Dendritic cell treated with granulocyte-macrophage colony-stimulating factor and Interleukin-4, amounts not matched to agents 40 ng/mL and 50 ng/mL, for 4 days (primary cell): Measurements from ENCODE around the gene DGCR6L.
"Not testable (repeated sequence)": the region's sequence is repeated elsewhere in the genome, so short reads cannot be mapped to it uniquely, and the experiment has no call there.

Source experiments
- H3K27ac Mint-ChIP-seq: one replicate; pipeline ENCODE4 v1.8.0; 2022; ENCODE audit warnings: mild to moderate bottlenecking, mixed read lengths
- H3K27me3 Mint-ChIP-seq: one replicate; pipeline ENCODE4 v1.8.0; 2022; ENCODE audit warnings: mild to moderate bottlenecking, mixed read lengths
- H3K36me3 Mint-ChIP-seq: one replicate; pipeline ENCODE4 v1.8.0; 2022; ENCODE audit warnings: low read depth, mixed read lengths
- H3K4me1 Mint-ChIP-seq: one replicate; pipeline ENCODE4 v1.8.0; 2022; ENCODE audit warnings: low read depth, mixed read lengths
- H3K4me3 Mint-ChIP-seq: one replicate; pipeline ENCODE4 v1.8.0; 2022; ENCODE audit warnings: mild to moderate bottlenecking, moderate library complexity, mixed read lengths
- H3K9me3 Mint-ChIP-seq: one replicate; pipeline ENCODE4 v1.8.0; 2022; ENCODE audit warnings: mixed read lengths
- intact Hi-C: fragments of 100-400 bp; cut with micrococcal nuclease; formaldehyde crosslinking; loops from one replicate; pipeline ENCODE4 v1.15.0; 2022

The DGCR6L gene

GRCh38 chr22:20284471-20285086 lies 35.3 kb downstream of the DGCR6L start:
- H3K4me3 Mint-ChIP-seq, result no peak overlapping the region
- no peaks in the 10 kb centered on the region for H3K27me3 Mint-ChIP-seq
- no peaks in the 10 kb centered on the region for H3K4me1 Mint-ChIP-seq
- intact Hi-C loops, result no loop called here
- H3K9me3 Mint-ChIP-seq, result no peaks in the 10 kb centered on the region
- H3K27ac Mint-ChIP-seq, result no peak overlapping the region
- no peaks in the 10 kb centered on the region for H3K36me3 Mint-ChIP-seq

- intact Hi-C loops, result no loop called here
- Mint-ChIP-seq H3K4me3 (no peak overlapping the region), H3K27ac (no peak overlapping the region), H3K36me3 (no peaks in the 10 kb centered on the region), H3K4me1 (no peaks in the 10 kb centered on the region), H3K27me3 (no peaks in the 10 kb centered on the region), H3K9me3 (no peaks in the 10 kb centered on the region)
Observed at GRCh38 chr22:20283674-20284066, 36.2 kb downstream of the DGCR6L start.

GRCh38 chr22:20282901-20283673 lies 36.8 kb downstream of the DGCR6L start:
- H3K27me3 Mint-ChIP-seq, result no peaks in the 10 kb centered on the region
- H3K4me1 Mint-ChIP-seq, result no peaks in the 10 kb centered on the region
- intact Hi-C loops, result no loop called here
- no peak overlapping the region for H3K27ac Mint-ChIP-seq
- H3K9me3 Mint-ChIP-seq, result no peaks in the 10 kb centered on the region
- H3K36me3 Mint-ChIP-seq, result no peaks in the 10 kb centered on the region
- no peak overlapping the region for H3K4me3 Mint-ChIP-seq

- Mint-ChIP-seq H3K4me3 (no peak overlapping the region), H3K9me3 (no peaks in the 10 kb centered on the region), H3K27me3 (no peaks in the 10 kb centered on the region), H3K4me1 (no peaks in the 10 kb centered on the region), H3K36me3 (no peaks in the 10 kb centered on the region), H3K27ac (no peak overlapping the region)
- intact Hi-C loops, result no loop called here
Observed at GRCh38 chr22:20281891-20282290, 38.0 kb downstream of the DGCR6L start.

- H3K9me3 Mint-ChIP-seq, H3K4me1 Mint-ChIP-seq, H3K4me3 Mint-ChIP-seq, H3K27ac Mint-ChIP-seq, H3K36me3 Mint-ChIP-seq, intact Hi-C loops, H3K27me3 Mint-ChIP-seq: not testable (repeated sequence)
Observed at GRCh38 chr22:20281473-20281872, 38.4 kb downstream of the DGCR6L start.

- H3K36me3 Mint-ChIP-seq, result no peaks in the 10 kb centered on the region
- H3K27ac Mint-ChIP-seq, result no peak overlapping the region
- H3K9me3 Mint-ChIP-seq, result no peaks in the 10 kb centered on the region
- H3K4me1 Mint-ChIP-seq, result no peaks in the 10 kb centered on the region
- H3K27me3 Mint-ChIP-seq, result no peaks in the 10 kb centered on the region
- intact Hi-C loops, result no loop called here
- H3K4me3 Mint-ChIP-seq, result no peak overlapping the region
Observed at GRCh38 chr22:20280866-20281265, 39.0 kb downstream of the DGCR6L start.

GRCh38 chr22:20280163-20280562 lies 39.7 kb downstream of the DGCR6L start:
- H3K9me3 Mint-ChIP-seq, H3K27ac Mint-ChIP-seq, H3K4me1 Mint-ChIP-seq, intact Hi-C loops, H3K36me3 Mint-ChIP-seq, H3K27me3 Mint-ChIP-seq, H3K4me3 Mint-ChIP-seq: not testable (repeated sequence)

GRCh38 chr22:20279662-20280134 lies 40.2 kb downstream of the DGCR6L start:
- Mint-ChIP-seq H3K4me1 (no peaks in the 10 kb centered on the region), H3K4me3 (no peak overlapping the region), H3K9me3 (no peaks in the 10 kb centered on the region), H3K27ac (no peak overlapping the region), H3K27me3 (no peaks in the 10 kb centered on the region), H3K36me3 (no peaks in the 10 kb centered on the region)
- intact Hi-C loops, result no loop called here

- H3K27ac Mint-ChIP-seq, H3K4me3 Mint-ChIP-seq, intact Hi-C loops, H3K4me1 Mint-ChIP-seq, H3K27me3 Mint-ChIP-seq, H3K36me3 Mint-ChIP-seq, H3K9me3 Mint-ChIP-seq: not testable (repeated sequence)
Observed at GRCh38 chr22:20278726-20279490, 41.0 kb downstream of the DGCR6L start.

GRCh38 chr22:20277936-20278635 lies 41.8 kb downstream of the DGCR6L start:
- H3K4me3 Mint-ChIP-seq, H3K4me1 Mint-ChIP-seq, H3K36me3 Mint-ChIP-seq: not testable (repeated sequence)

GRCh38 chr22:20276468-20276867 lies 43.4 kb downstream of the DGCR6L start:
- H3K27me3 Mint-ChIP-seq, result no peaks in the 10 kb centered on the region
- H3K9me3 Mint-ChIP-seq, result no peaks in the 10 kb centered on the region
- no peak overlapping the region for H3K27ac Mint-ChIP-seq
- intact Hi-C loops, result no loop called here
- H3K4me1 Mint-ChIP-seq, result peaks cover 9% of the 10 kb centered on the region
- no peaks in the 10 kb centered on the region for H3K36me3 Mint-ChIP-seq
- H3K4me3 Mint-ChIP-seq, result no peak overlapping the region

More at GRCh38 chr22:20277936-20278635, 41.8 kb downstream of the DGCR6L start:
- H3K27ac Mint-ChIP-seq, intact Hi-C loops, H3K27me3 Mint-ChIP-seq, H3K9me3 Mint-ChIP-seq: not testable (repeated sequence)

GRCh38 chr22:20275836-20276235 lies 44.0 kb downstream of the DGCR6L start:
- intact Hi-C loops, result no loop called here
- no peak overlapping the region for H3K4me3 Mint-ChIP-seq
- H3K36me3 Mint-ChIP-seq, result no peaks in the 10 kb centered on the region
- H3K9me3 Mint-ChIP-seq, result no peaks in the 10 kb centered on the region
- peaks cover 12% of the 10 kb centered on the region for H3K4me1 Mint-ChIP-seq
- H3K27ac Mint-ChIP-seq, result no peak overlapping the region
- H3K27me3 Mint-ChIP-seq, result no peaks in the 10 kb centered on the region

- H3K36me3 Mint-ChIP-seq, H3K4me3 Mint-ChIP-seq, H3K27ac Mint-ChIP-seq, H3K9me3 Mint-ChIP-seq, H3K27me3 Mint-ChIP-seq, intact Hi-C loops: not testable (repeated sequence)
- H3K4me1 Mint-ChIP-seq, result peaks cover 12% of the 10 kb centered on the region
Observed at GRCh38 chr22:20275325-20275724, 44.5 kb downstream of the DGCR6L start.

- intact Hi-C loops, H3K27ac Mint-ChIP-seq, H3K9me3 Mint-ChIP-seq: not testable (repeated sequence)
Observed at GRCh38 chr22:20274374-20274773, 45.5 kb downstream of the DGCR6L start.

More at GRCh38 chr22:20274374-20274773, 45.5 kb downstream of the DGCR6L start:
- H3K27me3 Mint-ChIP-seq, result peaks cover 10% of the 10 kb centered on the region
- H3K36me3 Mint-ChIP-seq, H3K4me3 Mint-ChIP-seq: not testable (repeated sequence)
- H3K4me1 Mint-ChIP-seq, result peaks cover 12% of the 10 kb centered on the region
